ENCODE results near the gene SCP2. TPM values are rescaled to one million over a fixed set of nuclear protein-coding genes. Genes with fewer than 3 reads are reported as not detected.
"Not testable (repeated sequence)": the region's sequence is repeated elsewhere in the genome, so short reads cannot be mapped to it uniquely, and the experiment has no call there.

Gene SCP2
- total RNA-seq, 1 experiment from 2014 or later = 98.1 TPM

DNA sequence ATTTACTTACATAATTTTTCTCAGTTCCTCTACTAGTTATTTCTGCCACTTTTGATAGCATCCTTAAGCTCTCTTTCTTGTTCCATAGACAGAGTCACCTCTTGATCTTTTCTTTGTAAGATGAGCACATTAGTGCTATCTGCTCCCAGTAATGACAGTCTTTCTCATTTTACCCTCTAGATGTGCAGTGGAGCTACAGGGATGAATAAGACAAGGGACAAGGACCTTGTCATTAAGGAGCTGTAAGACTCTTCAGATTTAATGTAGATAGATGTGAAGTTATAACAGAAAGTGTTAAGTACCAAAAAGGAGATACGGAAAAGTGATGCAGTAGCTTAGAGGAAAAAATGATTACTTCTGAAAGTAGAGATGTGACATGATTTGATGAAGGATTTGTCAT, 20.4 kb downstream of the SCP2 start:
- no peak for DNase-seq (ENCODE audit: low read depth, low spot score)
- in situ Hi-C loops (cut with HindIII; ENCODE audit: low pct_unique_long_range_greater_than_20kb, low sequenced_read_pairs) = no loop called here

DNA sequence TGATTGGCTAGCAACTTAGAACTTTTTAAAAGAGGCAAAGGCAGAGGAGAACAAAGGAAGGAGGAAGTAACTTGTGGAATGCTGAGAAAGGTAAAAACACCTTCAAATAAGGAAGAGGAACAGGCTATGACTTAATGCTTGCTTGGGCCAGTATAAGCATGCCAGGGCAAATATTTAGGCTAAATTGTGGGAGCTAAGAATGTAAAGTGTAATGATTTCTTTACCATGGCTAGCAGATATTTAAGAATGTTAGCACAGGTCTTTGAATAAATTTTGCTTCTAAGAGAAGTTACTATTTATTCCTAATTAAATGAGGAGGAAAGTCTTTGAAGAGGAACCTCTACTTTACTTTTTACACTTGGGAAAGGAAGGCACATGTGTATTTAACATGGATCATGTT, 22.5 kb downstream of the SCP2 start:
- in situ Hi-C loops (cut with HindIII; ENCODE audit: low pct_unique_long_range_greater_than_20kb, low sequenced_read_pairs); DNase-seq (ENCODE audit: low read depth, low spot score): not testable (repeated sequence)

DNA sequence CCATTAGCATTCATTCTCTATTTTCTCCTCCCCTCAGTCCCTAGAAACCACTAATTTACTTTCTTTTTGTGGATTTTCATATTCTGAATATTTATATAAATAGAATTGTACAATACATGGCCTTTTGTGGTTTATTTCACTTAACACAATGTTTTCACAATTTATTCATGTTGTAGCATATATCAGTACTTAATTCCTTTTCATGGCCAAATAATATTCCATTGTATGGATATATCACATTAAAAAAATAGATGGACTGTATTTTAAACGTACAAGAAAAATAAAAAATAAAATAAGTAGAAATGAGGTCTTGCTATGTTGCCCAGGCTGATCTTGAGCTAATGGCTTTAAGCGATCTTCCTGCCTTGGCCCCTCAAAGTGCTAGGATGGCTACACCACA, 25.0 kb downstream of the SCP2 start:
- no peak for DNase-seq (ENCODE audit: low read depth, low spot score)
- in situ Hi-C loops (cut with HindIII; ENCODE audit: low pct_unique_long_range_greater_than_20kb, low sequenced_read_pairs) = no loop called here

GRCh38 chr1:52955129-52955970, 28.3 kb downstream of the SCP2 start:
- no peak for DNase-seq (ENCODE audit: low read depth, low spot score)
- in situ Hi-C loops (cut with HindIII; ENCODE audit: low pct_unique_long_range_greater_than_20kb, low sequenced_read_pairs) = no loop called here

GRCh38 chr1:52963101-52963500, 36.0 kb downstream of the SCP2 start:
- no peak for DNase-seq (ENCODE audit: low read depth, low spot score)
- in situ Hi-C loops (cut with HindIII; ENCODE audit: low pct_unique_long_range_greater_than_20kb, low sequenced_read_pairs) = no loop called here

GRCh38 chr1:52967666-52968065, 40.6 kb downstream of the SCP2 start:
- DNase-seq (ENCODE audit: low read depth, low spot score) = peak; percentile 11
- in situ Hi-C loops (cut with HindIII; ENCODE audit: low pct_unique_long_range_greater_than_20kb, low sequenced_read_pairs) = no loop called here

- in situ Hi-C loops (cut with HindIII; ENCODE audit: low pct_unique_long_range_greater_than_20kb, low sequenced_read_pairs); DNase-seq (ENCODE audit: low read depth, low spot score): not testable (repeated sequence)
These were observed 42.2 kb downstream of the SCP2 start for GRCh38 chr1:52969234-52969633.

GRCh38 chr1:52970149-52970548, 43.1 kb downstream of the SCP2 start:
- in situ Hi-C loops (cut with HindIII; ENCODE audit: low pct_unique_long_range_greater_than_20kb, low sequenced_read_pairs) = no loop called here
- peak; percentile 35 for DNase-seq (ENCODE audit: low read depth, low spot score)

GRCh38 chr1:52973841-52974240, 46.8 kb downstream of the SCP2 start:
- in situ Hi-C loops (cut with HindIII; ENCODE audit: low pct_unique_long_range_greater_than_20kb, low sequenced_read_pairs) = no loop called here
- no peak for DNase-seq (ENCODE audit: low read depth, low spot score)

DNA sequence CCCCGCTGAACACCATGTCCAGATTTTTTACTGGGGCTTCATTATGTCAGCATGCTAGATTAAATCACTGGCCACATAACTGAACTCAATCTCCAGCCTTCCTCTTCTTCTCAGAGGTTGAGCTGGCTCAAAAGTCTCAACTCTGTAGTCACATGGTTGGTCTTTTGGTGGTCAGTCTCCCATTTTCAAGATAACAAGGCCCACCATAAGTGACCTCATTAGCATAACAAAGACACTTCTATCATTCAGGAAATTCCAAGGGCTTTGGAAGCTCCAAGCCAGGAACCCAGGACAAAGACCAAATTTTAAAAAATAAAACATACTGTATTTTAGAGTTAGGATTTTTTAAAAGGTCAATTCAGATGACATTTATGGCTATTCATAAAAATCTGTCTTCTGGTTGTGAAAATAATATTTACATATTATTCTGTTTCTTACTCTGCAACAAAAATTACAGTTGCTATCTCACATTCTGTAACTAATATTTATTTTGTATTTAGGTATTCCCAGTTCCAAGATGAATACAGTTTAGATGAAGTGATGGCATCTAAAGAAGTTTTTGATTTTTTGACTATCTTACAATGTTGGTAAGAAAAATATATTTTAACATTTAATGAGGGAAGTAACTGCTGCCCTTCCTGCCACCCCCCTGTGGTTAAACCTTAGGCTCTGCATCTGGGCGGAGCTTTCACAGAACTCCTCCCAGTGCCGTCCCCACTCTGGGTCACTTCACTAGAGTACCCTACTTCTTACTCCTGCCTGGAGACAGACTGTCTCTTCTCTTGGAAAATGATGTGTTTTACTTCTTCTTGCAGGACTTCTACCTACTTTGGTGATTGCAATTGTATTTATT, 49.3 kb downstream of the SCP2 start:
- in situ Hi-C loops (cut with HindIII; ENCODE audit: low pct_unique_long_range_greater_than_20kb, low sequenced_read_pairs) = no loop called here
- no peak for DNase-seq (ENCODE audit: low read depth, low spot score)

GRCh38 chr1:52978045-52978444, 51.0 kb downstream of the SCP2 start:
- in situ Hi-C loops (cut with HindIII; ENCODE audit: low pct_unique_long_range_greater_than_20kb, low sequenced_read_pairs) = no loop called here
- DNase-seq (ENCODE audit: low read depth, low spot score) = no peak

DNA sequence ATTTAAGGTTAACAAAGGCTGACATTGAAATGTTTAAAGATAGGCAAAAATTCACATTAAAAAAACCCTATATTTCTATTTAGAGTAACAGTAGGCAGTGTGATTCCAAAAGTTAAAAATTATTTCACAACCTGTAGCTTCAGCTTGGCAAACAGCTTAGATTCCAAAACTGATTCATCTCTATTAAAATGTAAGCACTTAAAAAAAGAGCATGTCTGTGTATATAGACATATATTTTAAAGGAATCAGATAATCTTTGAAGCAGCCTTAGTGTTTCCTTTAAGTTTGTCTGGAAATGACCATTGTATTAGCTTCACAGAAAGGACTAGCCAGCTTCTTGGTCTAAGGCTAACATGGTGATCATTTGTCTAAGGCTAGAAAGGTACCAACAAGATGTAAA, 65.7 kb downstream of the SCP2 start:
- in situ Hi-C loops (cut with HindIII; ENCODE audit: low pct_unique_long_range_greater_than_20kb, low sequenced_read_pairs); DNase-seq (ENCODE audit: low read depth, low spot score): not testable (repeated sequence)

- DNase-seq (ENCODE audit: low read depth, low spot score) = no peak
- in situ Hi-C loops (cut with HindIII; ENCODE audit: low pct_unique_long_range_greater_than_20kb, low sequenced_read_pairs) = no loop called here
These were observed 67.6 kb downstream of the SCP2 start for GRCh38 chr1:52994656-52995055.

DNA sequence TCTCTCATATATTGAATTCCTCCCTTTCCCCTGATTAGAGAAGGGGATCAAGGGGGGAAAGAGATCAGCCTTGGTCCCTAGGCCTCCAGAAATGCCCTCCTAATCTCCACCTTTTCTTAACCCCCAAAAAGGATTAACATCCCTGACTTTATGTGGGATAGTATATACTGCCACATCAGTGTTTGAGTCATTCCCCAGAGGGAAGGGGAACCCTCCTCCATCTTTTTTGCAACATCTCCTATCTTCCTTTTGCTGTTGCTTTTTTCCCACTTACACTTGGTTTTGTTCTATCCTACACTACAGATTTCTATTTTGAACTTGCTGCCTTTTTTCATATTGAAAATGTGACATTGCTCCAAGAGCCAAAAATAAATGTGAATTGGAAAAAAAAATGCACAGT, 69.6 kb downstream of the SCP2 start:
- in situ Hi-C loops (cut with HindIII; ENCODE audit: low pct_unique_long_range_greater_than_20kb, low sequenced_read_pairs) = no loop called here
- DNase-seq (ENCODE audit: low read depth, low spot score) = no peak

DNA sequence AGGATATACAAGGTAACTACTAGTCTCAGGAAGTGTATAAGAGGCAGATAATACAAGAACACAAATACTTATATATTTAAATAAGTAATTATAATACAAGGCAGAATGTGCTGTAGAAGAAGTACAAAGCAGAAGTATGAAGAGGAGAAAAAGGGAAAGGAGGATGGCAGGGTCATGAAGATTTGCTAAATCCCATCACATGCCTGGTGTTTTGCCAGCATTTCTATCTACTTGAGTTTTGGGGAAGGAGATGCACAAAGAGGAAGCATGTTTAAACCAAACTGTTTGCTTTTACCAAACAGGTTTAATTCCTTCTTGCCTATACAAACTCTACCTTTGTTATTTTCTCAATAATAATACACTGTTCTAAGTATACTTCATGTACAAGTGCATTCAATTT, 74.1 kb downstream of the SCP2 start:
- DNase-seq (ENCODE audit: low read depth, low spot score) = no peak
- in situ Hi-C loops (cut with HindIII; ENCODE audit: low pct_unique_long_range_greater_than_20kb, low sequenced_read_pairs) = no loop called here

DNA sequence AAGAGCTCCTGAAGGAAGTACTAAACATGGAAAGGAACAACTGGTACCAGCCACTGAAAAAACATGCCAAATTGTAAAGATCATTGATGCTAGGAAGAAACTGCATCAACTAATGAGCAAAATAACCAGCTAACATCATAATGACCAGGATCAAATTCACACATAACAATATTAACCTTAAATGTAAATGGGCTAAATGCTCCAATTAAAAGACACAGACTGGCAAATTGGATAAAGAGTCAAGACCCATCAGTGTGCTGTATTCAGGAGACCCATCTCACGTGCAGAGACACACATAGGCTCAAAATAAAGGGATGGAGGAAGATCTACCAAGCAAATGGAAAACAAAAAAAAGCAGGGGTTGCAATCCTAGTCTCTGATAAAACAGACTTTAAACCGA, 79.5 kb downstream of the SCP2 start:
- in situ Hi-C loops (cut with HindIII; ENCODE audit: low pct_unique_long_range_greater_than_20kb, low sequenced_read_pairs); DNase-seq (ENCODE audit: low read depth, low spot score): not testable (repeated sequence)

- in situ Hi-C loops (cut with HindIII; ENCODE audit: low pct_unique_long_range_greater_than_20kb, low sequenced_read_pairs); DNase-seq (ENCODE audit: low read depth, low spot score): not testable (repeated sequence)
These were observed 83.2 kb downstream of the SCP2 start for GRCh38 chr1:53010247-53010646.

DNA sequence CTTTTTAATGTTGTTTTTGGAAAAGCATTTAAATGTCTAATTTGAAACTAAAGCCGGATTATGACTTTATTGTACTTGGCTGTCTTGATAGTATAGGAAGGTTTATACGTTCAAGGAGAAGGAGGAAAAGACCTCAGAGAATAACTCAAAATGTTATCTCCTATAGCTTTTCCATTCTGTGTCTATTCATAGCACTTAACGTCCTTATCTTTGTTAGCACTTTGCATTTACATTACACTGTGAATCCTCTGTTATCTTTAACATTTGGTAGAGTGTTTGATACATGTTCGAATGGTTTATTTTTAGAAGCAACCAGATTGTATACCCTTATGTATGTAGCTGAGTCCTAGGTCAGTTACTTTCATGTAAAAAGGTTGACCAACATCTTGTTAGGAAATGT, 84.1 kb downstream of the SCP2 start:
- in situ Hi-C loops (cut with HindIII; ENCODE audit: low pct_unique_long_range_greater_than_20kb, low sequenced_read_pairs) = no loop called here

More for the DNA sequence above, 84.1 kb downstream of the SCP2 start:
- no peak for DNase-seq (ENCODE audit: low read depth, low spot score)

All from SK-MEL-5 (cell line).